GM12865 (cell line): Measurements from ENCODE around the gene CCDC102B.
"Not testable (repeated sequence)": the region's sequence is repeated elsewhere in the genome, so short reads cannot be mapped to it uniquely, and the experiment has no call there.

Experiments
- DNase-seq: peaks from one replicate; pipeline ENCODE4 v3.0.0; 2010; ENCODE audit warnings: low read depth
- H3K4me3 ChIP-seq: 2 replicates; pipeline ENCODE4 v1.5.1; 2011; ENCODE audit warnings: mild to moderate bottlenecking, low read depth, low read length, control low read depth
- CTCF ChIP-seq: IDR thresholded peaks from 2 replicates; pipeline ENCODE4 v1.5.1; 2011; ENCODE audit warnings: low read length, control low read depth, low read depth, inconsistent platforms; ENCODE audit not compliant: insufficient read depth; ENCODE audit errors: missing control alignments

CCDC102B gene

GRCh38 chr18:68854786-68855391 lies 57.0 kb downstream of the CCDC102B start:
- TF ChIP-seq CTCF: no peak
- peak; percentile 6 for DNase-seq
- H3K4me3 ChIP-seq: no peak overlapping the region

GRCh38 chr18:68855491-68855890 lies 57.6 kb downstream of the CCDC102B start:
- no peak for TF ChIP-seq CTCF
- no peak overlapping the region for H3K4me3 ChIP-seq
- DNase-seq: no peak

- DNase-seq: no peak
- H3K4me3 ChIP-seq: no peak overlapping the region
- TF ChIP-seq CTCF: no peak
Observed at GRCh38 chr18:68861365-68861764, 63.5 kb downstream of the CCDC102B start.

GRCh38 chr18:68865021-68865420 lies 67.1 kb downstream of the CCDC102B start:
- no peak overlapping the region for H3K4me3 ChIP-seq
- peak; percentile 12 for DNase-seq
- no peak for TF ChIP-seq CTCF

- TF ChIP-seq CTCF: no peak
- DNase-seq: no peak
- no peak overlapping the region for H3K4me3 ChIP-seq
Observed at GRCh38 chr18:68865503-68865902, 67.6 kb downstream of the CCDC102B start.

GRCh38 chr18:68873003-68873402 lies 75.1 kb downstream of the CCDC102B start:
- no peak for TF ChIP-seq CTCF
- no peak for DNase-seq
- H3K4me3 ChIP-seq: no peak overlapping the region

- TF ChIP-seq CTCF: no peak
- DNase-seq: no peak
- no peak overlapping the region for H3K4me3 ChIP-seq
Observed at GRCh38 chr18:68874361-68874760, 76.5 kb downstream of the CCDC102B start.

GRCh38 chr18:68879947-68880346 lies 82.1 kb downstream of the CCDC102B start:
- H3K4me3 ChIP-seq: not testable (repeated sequence)

More at GRCh38 chr18:68879947-68880346, 82.1 kb downstream of the CCDC102B start:
- not testable (repeated sequence) for DNase-seq
